HG02870 (cell line): ENCODE results near the gene EOLA1.
"Not testable (repeated sequence)": the region's sequence is repeated elsewhere in the genome, so short reads cannot be mapped to it uniquely, and the experiment has no call there.

ENCODE experiments used
- ATAC-seq: cut with Tn5 transposase; IDR thresholded peaks from one replicate; pipeline ENCODE4 v1.9.1; 2021; ENCODE audit warnings: mild to moderate bottlenecking, moderate library complexity; ENCODE audit not compliant: unreplicated experiment

The EOLA1 gene

GRCh38 chrX:149540621-149541520 lies at the start of gene EOLA1:
EOLA1 (plus strand) TSS chrX:149541012; CDS start chrX:149545631, 4,619 bp downstream.
- peak; percentile 65 for ATAC-seq

GRCh38 chrX:149491812-149492211 lies 49.0 kb upstream of the EOLA1 start:
- ATAC-seq, result no peak

- ATAC-seq, result no peak
Measured at GRCh38 chrX:149493567-149494562, 46.9 kb upstream of the EOLA1 start.

GRCh38 chrX:149494844-149495565 lies 45.8 kb upstream of the EOLA1 start:
- ATAC-seq, result no peak

- ATAC-seq, result no peak
Measured at GRCh38 chrX:149495573-149496071, 45.2 kb upstream of the EOLA1 start.

- no peak for ATAC-seq
Measured at GRCh38 chrX:149497054-149497453, 43.8 kb upstream of the EOLA1 start.

- no peak for ATAC-seq
Measured at GRCh38 chrX:149497626-149498025, 43.2 kb upstream of the EOLA1 start.

GRCh38 chrX:149498767-149499166 lies 42.0 kb upstream of the EOLA1 start:
- ATAC-seq, result no peak

GRCh38 chrX:149499766-149500165 lies 41.0 kb upstream of the EOLA1 start:
- no peak for ATAC-seq

GRCh38 chrX:149502923-149503322 lies 37.9 kb upstream of the EOLA1 start:
- ATAC-seq, result not testable (repeated sequence)

- ATAC-seq, result peak; percentile 63
Measured at GRCh38 chrX:149503446-149503845, 37.4 kb upstream of the EOLA1 start.

GRCh38 chrX:149504226-149504914 lies 36.4 kb upstream of the EOLA1 start:
- peak; percentile 30 for ATAC-seq

- peak; percentile 64 for ATAC-seq
Measured at GRCh38 chrX:149504915-149505651, 35.7 kb upstream of the EOLA1 start, which contains the start of gene IDS. IDS (minus strand) TSS chrX:149505306; CDS start chrX:149505137, 169 bp downstream.

GRCh38 chrX:149505671-149506070 lies 35.1 kb upstream of the EOLA1 start:
- no peak for ATAC-seq

GRCh38 chrX:149506349-149506748 lies 34.5 kb upstream of the EOLA1 start:
- ATAC-seq, result no peak

- no peak for ATAC-seq
Measured at GRCh38 chrX:149508467-149508866, 32.3 kb upstream of the EOLA1 start.

GRCh38 chrX:149510386-149510785 lies 30.4 kb upstream of the EOLA1 start:
- no peak for ATAC-seq

- ATAC-seq, result no peak
Measured at GRCh38 chrX:149511081-149511480, 29.7 kb upstream of the EOLA1 start.

GRCh38 chrX:149512225-149512885 lies 28.5 kb upstream of the EOLA1 start:
- ATAC-seq, result peak; percentile 74
